Trophoblast cell (in vitro differentiated cells and primary cell): ENCODE results near the gene ANXA6.

ENCODE experiments used
- DNase-seq, 2 donors: peaks; one replicate each; pipeline ENCODE4 v3.0.0-alpha.2; 2016
- H2AFZ ChIP-seq: 2 replicates; pipeline ENCODE4 v1.6.1; 2013; ENCODE audit warnings: low read length, moderate library complexity, mild to moderate bottlenecking; ENCODE audit not compliant: insufficient read depth, poor library complexity
- H2AK5ac ChIP-seq: 2 replicates; pipeline ENCODE4 v1.6.1; 2013; ENCODE audit warnings: mild to moderate bottlenecking, low read length
- H2BK120ac ChIP-seq: 2 replicates; pipeline ENCODE4 v1.6.1; 2013; ENCODE audit warnings: low read length, mild to moderate bottlenecking, moderate library complexity; ENCODE audit not compliant: insufficient read depth, poor library complexity
- H2BK12ac ChIP-seq: 2 replicates; pipeline ENCODE4 v1.6.1; 2013; ENCODE audit warnings: mild to moderate bottlenecking, low read length, moderate library complexity
- H2BK5ac ChIP-seq: 2 replicates; pipeline ENCODE4 v1.6.1; 2013; ENCODE audit warnings: low read length, low read depth, moderate library complexity, mild to moderate bottlenecking; ENCODE audit not compliant: poor library complexity
- H3K14ac ChIP-seq: 2 replicates; pipeline ENCODE4 v1.6.1; 2013; ENCODE audit warnings: mild to moderate bottlenecking, low read length
- H3K18ac ChIP-seq: 2 replicates; pipeline ENCODE4 v1.6.1; 2013; ENCODE audit warnings: mild to moderate bottlenecking, low read length
- H3K23ac ChIP-seq: 2 replicates; pipeline ENCODE4 v1.6.1; 2013; ENCODE audit warnings: low read length
- H3K27ac ChIP-seq: 2 replicates; pipeline ENCODE4 v1.5.1; 2013; ENCODE audit warnings: low read depth, mild to moderate bottlenecking, inconsistent platforms, low read length, moderate library complexity
- H3K27me3 ChIP-seq: 2 replicates; pipeline ENCODE4 v1.6.1; 2013; ENCODE audit warnings: inconsistent platforms, mild to moderate bottlenecking, low read length, moderate library complexity; ENCODE audit not compliant: insufficient read depth
- H3K36me3 ChIP-seq, 2 experiments: 1 replicate in 1 of 2; 2 replicates in 1 of 2; pipeline ENCODE4 v1.6.1; 2013; ENCODE audit warnings: low read length in 2 of 2, mild to moderate bottlenecking in 2 of 2, moderate library complexity in 1 of 2; ENCODE audit not compliant: insufficient read depth in 2 of 2, control insufficient read depth in 1 of 2
- H3K4ac ChIP-seq: 2 replicates; pipeline ENCODE4 v1.6.1; 2013; ENCODE audit warnings: low read depth, mild to moderate bottlenecking, low read length, moderate library complexity
- H3K4me1 ChIP-seq, 2 experiments: 1 replicate in 1 of 2; 2 replicates in 1 of 2; pipeline ENCODE4 v1.6.1; 2013; ENCODE audit warnings: low read length in 2 of 2, mild to moderate bottlenecking in 2 of 2, moderate library complexity in 1 of 2; ENCODE audit not compliant: insufficient read depth in 2 of 2, control insufficient read depth in 1 of 2
- H3K4me2 ChIP-seq: 2 replicates; pipeline ENCODE4 v1.6.1; 2013; ENCODE audit warnings: inconsistent platforms, mild to moderate bottlenecking, low read length, moderate library complexity
- H3K4me3 ChIP-seq: 2 replicates; pipeline ENCODE4 v1.5.1; 2013; ENCODE audit warnings: mild to moderate bottlenecking, low read depth, low read length, inconsistent platforms
- H3K79me1 ChIP-seq: one replicate; pipeline ENCODE4 v1.6.1; 2013; ENCODE audit warnings: low read length
- H3K79me2 ChIP-seq: 2 replicates; pipeline ENCODE4 v1.6.1; 2013; ENCODE audit warnings: low read length, mild to moderate bottlenecking; ENCODE audit not compliant: control insufficient read depth, insufficient read depth, poor library complexity
- H3K9ac ChIP-seq: 2 replicates; pipeline ENCODE4 v1.6.1; 2013; ENCODE audit warnings: mild to moderate bottlenecking, low read length
- H3K9me3 ChIP-seq: 2 replicates; pipeline ENCODE4 v1.6.1; 2013; ENCODE audit warnings: low read depth, mild to moderate bottlenecking, control low read depth, inconsistent platforms, low read length; ENCODE audit not compliant: insufficient read depth
- H4K12ac ChIP-seq: 2 replicates; pipeline ENCODE4 v1.6.1; 2013; ENCODE audit warnings: low read depth, mild to moderate bottlenecking, low read length, moderate library complexity
- H4K8ac ChIP-seq: 2 replicates; pipeline ENCODE4 v1.6.1; 2013; ENCODE audit warnings: low read depth, mild to moderate bottlenecking, low read length, moderate library complexity
- H4K91ac ChIP-seq: one replicate; pipeline ENCODE4 v1.6.1; 2013; ENCODE audit warnings: low read depth, mild to moderate bottlenecking, low read length, moderate library complexity
- WGBS: extraction: QIAGEN DNeasy Blood & Tissue Kit; methylation state at CpG from one replicate; pipeline ENCODE4 v1.1.7; 2013; ENCODE audit warnings: missing lambda C conversion rate; ENCODE audit not compliant: insufficient read length, insufficient coverage; ENCODE audit errors: extremely low coverage; 5-methylcytosine and 5-hydroxymethylcytosine counted together

Gene ANXA6

DNA sequence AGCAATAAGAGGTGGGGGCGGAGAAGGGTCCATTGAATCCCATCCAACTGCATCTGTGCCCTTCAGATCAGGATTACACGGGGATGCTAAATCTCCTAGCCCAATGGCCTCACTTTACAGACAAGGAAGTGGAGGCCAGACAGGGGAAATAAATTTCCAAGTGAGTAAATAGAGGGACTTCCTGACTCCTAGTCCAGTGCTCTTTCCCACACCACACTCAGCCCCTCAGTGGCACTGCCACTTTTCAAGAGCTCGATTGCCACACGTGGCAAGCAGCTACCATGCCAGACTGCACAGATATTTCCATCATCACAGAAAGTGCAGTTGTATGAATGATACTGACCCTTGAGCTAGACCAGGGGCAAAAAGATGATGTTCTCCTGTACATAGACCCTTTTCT, 68.6 kb downstream of the ANXA6 start:
- Histone ChIP-seq H3K23ac (no peak overlapping the region), H2AK5ac (no peak overlapping the region), H2BK5ac (no peak overlapping the region), H3K27me3 (no peaks in the 10 kb centered on the region), H3K9me3 (no peaks in the 10 kb centered on the region), H3K4me3 (no peak overlapping the region), H2AFZ (no peak overlapping the region), H3K36me3 (no peaks in the 10 kb centered on the region), H3K79me1 (no peaks in the 10 kb centered on the region), H4K8ac (no peak overlapping the region), H3K18ac (no peak overlapping the region), H2BK12ac (no peak overlapping the region), H3K79me2 (no peaks in the 10 kb centered on the region), H3K9ac (no peak overlapping the region), H3K27ac (no peak overlapping the region), H3K4me1 (peaks cover 3 to 7% of the 10 kb centered on the region in 2 experiments), H3K14ac (no peak overlapping the region), H3K4me2 (no peak overlapping the region), H3K4ac (no peak overlapping the region), H4K91ac (no peak overlapping the region), H4K12ac (no peak overlapping the region), H2BK120ac (no peak overlapping the region)
- no CpG with 5 or more reads among the region's 4 CpGs for WGBS
- no peak for DNase-seq

DNA sequence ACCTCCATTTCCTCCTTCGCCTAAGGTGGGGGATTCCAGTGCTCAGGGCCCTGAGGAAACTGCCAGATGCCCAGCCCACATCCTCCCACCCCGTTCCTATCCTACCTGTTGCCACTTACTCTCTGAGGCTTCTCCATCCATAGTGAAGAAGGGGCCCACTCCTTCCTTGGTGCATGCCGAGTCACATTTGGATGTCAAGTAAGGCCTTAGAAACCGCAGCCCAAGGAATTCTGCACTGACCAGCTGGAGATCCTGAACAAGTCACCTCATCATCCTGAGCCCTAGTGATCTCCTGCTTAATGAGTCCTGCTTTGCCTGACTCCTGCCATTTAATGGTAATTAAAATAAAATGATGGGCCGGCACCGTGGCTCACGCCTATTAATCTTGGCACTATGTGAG, 70.1 kb downstream of the ANXA6 start:
- H2AFZ ChIP-seq, result no peak overlapping the region
- H3K9ac ChIP-seq, result no peak overlapping the region
- H3K27me3 ChIP-seq, result no peaks in the 10 kb centered on the region
- H3K4me1 ChIP-seq, result peaks cover 0 to 2% of the 10 kb centered on the region in 2 experiments
- H3K79me2 ChIP-seq, result no peaks in the 10 kb centered on the region
- no peak overlapping the region for H2BK12ac ChIP-seq
- no peak overlapping the region for H3K27ac ChIP-seq
- no peak overlapping the region for H4K8ac ChIP-seq
- no peak overlapping the region for H3K14ac ChIP-seq
- H2AK5ac ChIP-seq, result no peak overlapping the region
- H3K9me3 ChIP-seq, result no peaks in the 10 kb centered on the region
- no peak overlapping the region for H4K91ac ChIP-seq
- no peak overlapping the region for H4K12ac ChIP-seq
- H3K79me1 ChIP-seq, result no peaks in the 10 kb centered on the region
- no peak overlapping the region for H3K4ac ChIP-seq
- H3K4me2 ChIP-seq, result no peak overlapping the region
- no peak overlapping the region for H3K23ac ChIP-seq
- no peak overlapping the region for H3K4me3 ChIP-seq
- no peak overlapping the region for H3K18ac ChIP-seq
- no peaks in the 10 kb centered on the region for H3K36me3 ChIP-seq
- no CpG with 5 or more reads among the region's 7 CpGs for WGBS
- no peak overlapping the region for H2BK5ac ChIP-seq
- no peak overlapping the region for H2BK120ac ChIP-seq
- DNase-seq, result no peak

DNA sequence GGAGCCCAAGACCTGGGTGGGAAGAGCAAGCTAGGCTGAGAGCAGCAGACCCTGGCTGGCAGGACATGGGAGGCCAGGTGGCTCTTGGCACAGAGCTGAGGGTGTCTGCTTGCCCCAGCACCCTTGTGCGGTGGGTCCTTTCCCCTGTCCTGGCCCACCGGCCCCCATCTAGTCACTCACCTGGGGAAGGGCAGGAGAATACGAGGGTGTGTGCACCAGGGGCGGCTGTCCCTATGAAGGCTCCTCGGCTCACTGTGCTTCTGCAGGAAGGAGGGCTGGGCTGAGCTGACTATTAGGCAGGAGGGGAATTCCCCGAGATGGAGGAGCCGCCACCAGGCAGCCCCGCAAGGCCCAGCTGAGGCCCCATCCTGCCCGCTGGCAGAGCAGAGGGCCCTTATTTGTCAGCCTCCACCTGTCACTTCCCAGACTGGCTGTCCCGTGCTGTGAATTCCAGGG, 70.6 kb downstream of the ANXA6 start:
- no peaks in the 10 kb centered on the region for H3K36me3 ChIP-seq
- H4K8ac ChIP-seq, result no peak overlapping the region
- H3K18ac ChIP-seq, result no peak overlapping the region
- no peak overlapping the region for H4K91ac ChIP-seq
- no peak for DNase-seq
- no peak overlapping the region for H2AK5ac ChIP-seq
- H2AFZ ChIP-seq, result no peak overlapping the region
- H3K27ac ChIP-seq, result no peak overlapping the region
- no peak overlapping the region for H3K23ac ChIP-seq
- H3K14ac ChIP-seq, result no peak overlapping the region
- no peak overlapping the region for H3K4ac ChIP-seq
- H3K4me3 ChIP-seq, result no peak overlapping the region
- no peak overlapping the region for H3K4me2 ChIP-seq
- H3K79me2 ChIP-seq, result no peaks in the 10 kb centered on the region
- no peak overlapping the region for H2BK5ac ChIP-seq
- H2BK12ac ChIP-seq, result no peak overlapping the region
- no peaks in the 10 kb centered on the region for H3K79me1 ChIP-seq
- no peak overlapping the region for H2BK120ac ChIP-seq
- H3K9me3 ChIP-seq, result no peaks in the 10 kb centered on the region
- peak overlapping the region; percentile 39 for H3K9ac ChIP-seq
- no CpG with 5 or more reads among the region's 10 CpGs for WGBS
- peaks cover 0 to 2% of the 10 kb centered on the region in 2 experiments for H3K4me1 ChIP-seq
- H4K12ac ChIP-seq, result no peak overlapping the region
- no peaks in the 10 kb centered on the region for H3K27me3 ChIP-seq

DNA sequence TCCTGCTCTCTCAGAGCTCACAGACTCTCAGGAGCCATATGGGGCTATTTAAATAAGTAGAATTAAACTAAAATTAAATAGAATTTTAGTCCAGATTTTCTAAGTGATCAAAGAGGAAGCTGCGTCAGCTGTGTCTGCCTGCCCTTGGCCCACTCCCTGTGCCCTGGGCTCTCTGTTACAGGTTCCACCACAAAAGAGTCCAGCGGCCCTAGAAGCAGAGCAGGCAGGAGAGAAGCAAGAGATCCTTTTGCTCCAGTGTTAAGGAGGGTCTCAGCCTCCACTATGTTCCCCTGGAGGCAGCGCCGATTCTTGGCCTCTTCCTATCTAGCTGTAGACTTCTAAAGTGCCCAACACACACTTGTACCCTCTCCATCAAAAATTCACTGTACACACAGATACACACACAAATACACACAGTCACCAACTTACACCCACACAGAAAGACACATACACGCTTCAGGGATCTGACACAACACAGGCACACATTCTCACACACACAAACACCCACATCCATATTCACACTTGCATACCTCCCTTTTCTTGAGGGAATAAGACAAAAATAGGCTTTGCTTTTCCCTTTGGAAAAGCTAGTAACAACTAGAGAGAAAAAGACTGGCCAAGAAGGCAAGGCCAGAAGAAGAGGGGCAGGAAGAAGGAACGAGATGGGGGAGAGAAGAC, 71.2 kb downstream of the ANXA6 start:
- H4K8ac ChIP-seq, result no peak overlapping the region
- H4K91ac ChIP-seq, result no peak overlapping the region
- H3K9me3 ChIP-seq, result no peaks in the 10 kb centered on the region
- no peak overlapping the region for H4K12ac ChIP-seq
- no peak overlapping the region for H2BK120ac ChIP-seq
- no peak overlapping the region for H3K23ac ChIP-seq
- no peak overlapping the region for H3K4me3 ChIP-seq
- H3K9ac ChIP-seq, result no peak overlapping the region
- H3K4ac ChIP-seq, result no peak overlapping the region
- no peak overlapping the region for H2AFZ ChIP-seq
- H3K18ac ChIP-seq, result no peak overlapping the region
- peaks cover 1% of the 10 kb centered on the region for H3K79me1 ChIP-seq
- DNase-seq, result no peak
- H3K4me2 ChIP-seq, result no peak overlapping the region
- H2BK12ac ChIP-seq, result no peak overlapping the region
- WGBS, result no CpG with 5 or more reads among the region's 6 CpGs
- no peak overlapping the region for H3K14ac ChIP-seq
- H3K27ac ChIP-seq, result no peak overlapping the region
- H3K27me3 ChIP-seq, result no peaks in the 10 kb centered on the region
- H2AK5ac ChIP-seq, result no peak overlapping the region
- no peaks in the 10 kb centered on the region for H3K36me3 ChIP-seq
- H3K79me2 ChIP-seq, result peaks cover under 1% of the 10 kb centered on the region
- H3K4me1 ChIP-seq, result peaks cover 0 to 2% of the 10 kb centered on the region in 2 experiments
- no peak overlapping the region for H2BK5ac ChIP-seq
